OCI-LY3 (cell line): ENCODE measurements around the gene ADIG.

ENCODE experiments used
- CTCF ChIP-seq: fragments of 200-600, 300-600 bp; sonication (generic); IDR thresholded peaks from 2 replicates; pipeline ENCODE4 v1.5.1; 2014; ENCODE audit warnings: antibody characterized with exemption, low read length, low read depth
- EZH2phosphoT487 ChIP-seq: fragments of 200-600 bp; shearing (Covaris generic); IDR thresholded peaks from 2 replicates; pipeline ENCODE4 v1.6.1; 2018; ENCODE audit warnings: antibody characterized with exemption, mixed run types, low read depth

- TF ChIP-seq CTCF (no peak), EZH2phosphoT487 (no peak)
Measured at GRCh38 chr20:38603286-38603685, 22.3 kb downstream of the ADIG start.
